NK-92 (cell line): Measurements from ENCODE around the gene DDTL.
"Not testable (repeated sequence)": the region's sequence is repeated elsewhere in the genome, so short reads cannot be mapped to it uniquely, and the experiment has no call there.

ENCODE experiments used
- DNase-seq: peaks from one replicate; lab custom pipeline; 2025; ENCODE audit not compliant: unreplicated experiment; lab: John Stamatoyannopoulos, UW

Gene DDTL

DNA sequence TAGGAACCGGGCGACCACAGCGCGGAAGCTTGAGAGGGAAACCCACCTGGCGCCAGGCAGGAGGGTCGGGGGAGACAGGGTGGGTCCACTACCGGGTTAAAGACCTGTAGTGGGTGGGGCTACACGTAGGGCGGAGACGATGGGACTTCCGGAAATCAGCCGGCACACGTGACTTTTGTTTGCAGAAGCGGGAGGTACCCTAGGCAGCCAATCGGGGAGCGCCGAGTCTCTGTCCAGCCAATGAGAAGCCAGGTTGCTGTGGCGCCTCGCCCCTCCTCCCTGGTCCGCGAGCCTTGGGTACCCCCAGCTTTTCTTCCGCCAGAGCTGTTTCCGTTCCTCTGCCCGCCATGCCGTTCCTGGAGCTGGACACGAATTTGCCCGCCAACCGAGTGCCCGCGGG, at the start of gene DDTL:
DDTL (plus strand) TSS at position 321 of the 400 bp plus-strand sequence; CDS start at position 348, 27 bp downstream.
- not testable (repeated sequence) for DNase-seq

DNA sequence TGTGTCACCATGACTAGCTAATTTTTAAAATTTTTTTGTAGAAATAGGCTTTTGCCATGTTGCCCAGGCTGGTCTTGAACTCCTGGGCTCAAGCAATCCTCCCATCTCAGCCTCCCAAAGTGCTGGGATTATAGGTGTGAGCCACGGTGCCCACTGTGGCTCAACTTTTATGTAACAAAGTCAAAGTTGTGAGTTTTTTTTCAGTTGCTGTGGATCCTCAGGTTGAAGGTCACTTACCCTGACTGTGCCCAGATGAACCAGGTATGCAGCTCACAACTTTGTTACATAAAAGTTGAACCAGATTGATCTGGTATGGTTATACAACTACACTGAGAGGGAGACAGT, 46.4 kb upstream of the DDTL start:
- DNase-seq, result not testable (repeated sequence)

DNA sequence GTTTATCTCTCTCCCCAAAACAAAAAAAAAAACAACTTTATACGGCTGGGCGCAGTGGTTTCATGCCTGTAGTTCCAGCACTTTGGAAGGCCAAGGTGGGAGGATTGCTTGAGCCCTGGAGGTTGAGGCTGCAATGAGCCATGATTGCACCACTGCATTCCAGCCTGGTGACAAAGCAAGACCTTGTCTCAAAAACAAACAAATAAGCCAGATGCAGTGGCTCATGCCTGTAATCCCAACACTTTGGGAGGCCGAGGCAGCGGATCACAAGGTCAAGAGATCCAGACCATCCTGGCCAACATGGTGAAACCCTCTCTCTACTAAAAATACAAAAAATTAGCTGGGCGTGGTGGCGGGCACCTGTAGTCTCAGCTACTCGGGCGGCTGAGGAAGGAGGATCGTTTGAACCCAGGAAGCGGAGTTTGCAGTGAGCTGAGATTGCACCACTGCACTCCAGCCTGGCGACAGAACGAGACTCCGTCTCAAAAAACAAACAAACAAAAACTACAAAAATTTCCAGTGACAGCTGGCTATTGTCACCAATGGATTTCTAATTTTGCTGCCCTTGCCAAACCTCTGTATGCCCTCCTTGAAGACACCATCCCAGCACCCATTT, 45.0 kb upstream of the DDTL start:
- not testable (repeated sequence) for DNase-seq

DNA sequence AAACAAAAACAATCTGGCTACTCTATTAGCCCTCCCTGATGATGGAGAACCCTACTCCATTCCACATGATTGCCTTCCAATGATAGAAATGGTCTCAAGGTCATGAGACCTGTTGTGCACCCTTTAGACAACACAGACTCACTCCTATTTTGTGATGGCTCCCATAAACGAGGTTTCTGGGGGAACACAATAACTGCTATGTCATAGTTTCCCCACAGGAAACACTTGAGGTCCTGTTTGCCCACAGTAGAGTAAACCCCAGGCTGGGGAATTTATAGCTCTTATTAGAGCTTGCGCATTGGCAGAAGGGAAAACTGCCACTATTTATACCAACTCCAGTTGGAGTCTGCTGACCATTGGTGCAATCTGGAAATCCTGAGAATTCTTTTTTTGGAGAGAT, 43.8 kb upstream of the DDTL start:
- DNase-seq, result no peak

DNA sequence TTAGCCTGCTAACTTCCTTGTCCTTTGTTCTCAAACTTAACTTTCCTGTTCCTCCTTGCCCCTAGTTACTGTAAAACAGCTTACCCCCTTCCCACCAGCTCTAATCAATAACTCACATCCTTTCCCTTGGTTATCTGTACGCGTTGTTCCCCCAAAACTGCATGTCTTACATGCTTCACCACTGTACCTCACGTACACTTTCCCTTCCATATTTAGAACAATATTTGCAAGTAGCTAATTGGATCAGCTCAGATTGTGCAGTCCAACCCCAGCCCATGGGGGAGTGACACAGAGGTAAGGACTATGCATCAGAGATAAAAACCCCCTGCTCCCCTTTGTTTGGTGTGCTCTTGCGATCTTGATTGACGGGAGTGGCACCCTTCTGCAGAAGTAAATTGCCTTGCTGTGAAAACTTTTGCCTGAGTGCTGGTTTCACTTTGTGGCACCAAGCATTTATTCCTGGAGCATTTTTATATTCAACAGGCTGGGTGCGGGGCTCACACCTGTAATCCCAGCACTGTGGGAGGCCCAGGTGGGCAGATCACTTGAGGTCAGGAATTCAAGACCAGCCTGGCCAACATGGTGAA, 41.6 kb upstream of the DDTL start:
- DNase-seq, result no peak

DNA sequence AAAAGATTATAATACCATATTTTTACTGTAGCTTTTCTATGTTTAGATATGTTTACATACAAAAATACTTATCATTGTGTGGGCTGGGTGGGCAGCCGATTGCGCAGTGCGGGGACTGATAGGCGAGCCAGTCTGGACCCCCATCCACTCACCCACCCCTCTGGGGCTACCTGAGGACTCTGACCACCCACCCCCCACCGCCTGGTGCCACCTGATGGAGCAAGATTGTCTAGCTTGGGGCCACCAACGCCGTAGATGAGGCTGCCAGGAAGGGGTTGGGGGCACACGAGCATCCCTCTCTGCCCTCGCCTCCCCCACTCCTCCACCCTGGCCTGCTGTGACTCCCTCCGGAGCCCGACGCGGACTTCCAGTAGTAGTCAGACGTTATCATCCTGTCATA, 40.1 kb upstream of the DDTL start:
- no peak for DNase-seq

DNA sequence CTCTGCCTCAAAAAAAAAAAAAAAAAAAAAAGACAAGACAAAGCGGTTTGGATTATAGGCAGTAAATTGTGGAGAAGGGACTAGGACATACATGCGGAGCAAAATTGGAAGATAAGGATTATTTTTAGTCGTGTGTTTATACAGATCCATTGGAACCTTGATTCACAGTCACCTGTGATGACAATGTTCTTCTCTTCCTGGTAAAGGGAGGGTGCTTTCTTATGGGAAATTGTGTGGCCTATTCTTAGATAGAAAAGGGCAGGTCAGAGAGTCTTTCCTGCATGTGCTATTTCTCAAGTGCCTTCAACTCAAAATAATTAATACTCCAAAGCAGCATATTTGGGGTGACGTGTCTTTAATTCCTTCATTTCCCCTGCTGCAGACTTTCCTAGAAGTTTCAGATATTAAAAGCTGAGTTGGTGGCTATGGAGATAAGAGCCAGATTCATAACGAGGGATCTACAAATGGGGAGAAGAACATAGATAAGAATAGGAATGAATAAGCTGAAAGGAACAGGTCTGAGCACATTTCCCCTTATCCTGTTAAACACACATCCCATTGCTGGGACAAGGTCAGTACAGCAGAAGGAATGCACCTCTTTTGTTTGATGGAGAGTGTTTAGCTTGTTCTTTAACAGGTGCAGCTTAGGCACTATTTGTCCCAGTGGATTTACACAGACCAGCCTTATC, 28.2 kb upstream of the DDTL start:
- no peak for DNase-seq

DNA sequence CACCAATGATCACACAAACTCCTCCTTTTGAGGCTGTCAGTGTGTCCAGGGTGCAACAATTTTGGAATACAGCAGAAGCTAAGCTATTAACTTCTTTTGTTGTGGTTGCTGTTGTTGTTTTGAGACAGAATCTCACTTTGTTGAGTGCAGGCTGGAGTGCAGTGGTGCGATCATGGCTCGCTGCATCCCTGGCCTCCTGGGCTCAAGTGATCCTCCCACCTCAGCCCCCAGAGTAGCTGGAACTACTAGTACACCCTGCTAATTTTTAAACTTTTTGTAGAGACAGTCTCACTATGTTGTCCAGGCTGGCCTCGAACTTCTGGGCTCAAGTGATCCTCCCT, 27.7 kb upstream of the DDTL start:
- no peak for DNase-seq

DNA sequence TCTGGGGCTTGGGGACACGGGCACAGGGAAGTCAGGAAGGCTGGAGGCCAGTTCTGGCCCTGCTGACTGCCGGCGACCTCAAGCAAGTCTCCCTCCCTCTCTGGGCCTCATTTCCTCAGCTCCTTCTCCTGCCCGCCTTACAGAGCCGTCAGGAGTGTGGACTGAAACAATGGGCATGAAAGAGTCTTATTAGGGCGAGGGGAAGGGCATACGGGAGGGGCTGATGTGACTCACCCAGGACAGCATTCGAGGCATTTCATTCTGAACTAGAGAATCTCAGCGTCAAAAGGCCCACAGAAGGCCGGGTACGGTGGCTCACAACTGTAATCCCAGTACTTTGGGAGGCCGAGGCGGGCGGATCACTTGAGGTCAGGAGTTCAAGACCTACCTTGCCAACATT, 26.5 kb upstream of the DDTL start:
- not testable (repeated sequence) for DNase-seq

DNA sequence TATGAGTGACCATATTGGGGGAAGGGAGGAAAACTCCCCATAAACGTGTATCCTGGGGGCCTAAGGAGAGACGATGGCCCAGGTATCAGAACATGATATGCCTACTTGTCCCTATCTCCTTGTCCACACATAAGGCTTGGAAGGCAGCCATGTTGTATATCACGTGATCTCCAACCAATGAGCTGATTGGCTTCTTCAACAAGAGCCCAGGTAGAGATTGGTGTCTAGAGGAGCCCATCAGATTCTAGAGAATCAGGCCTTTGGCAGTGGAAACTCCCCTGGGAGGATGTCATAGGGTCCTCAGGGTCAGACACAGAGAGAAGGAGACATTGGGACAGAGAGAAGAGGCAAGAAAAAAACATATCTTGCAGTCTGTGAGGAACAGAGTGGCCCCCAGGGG, 19.3 kb upstream of the DDTL start:
- not testable (repeated sequence) for DNase-seq

DNA sequence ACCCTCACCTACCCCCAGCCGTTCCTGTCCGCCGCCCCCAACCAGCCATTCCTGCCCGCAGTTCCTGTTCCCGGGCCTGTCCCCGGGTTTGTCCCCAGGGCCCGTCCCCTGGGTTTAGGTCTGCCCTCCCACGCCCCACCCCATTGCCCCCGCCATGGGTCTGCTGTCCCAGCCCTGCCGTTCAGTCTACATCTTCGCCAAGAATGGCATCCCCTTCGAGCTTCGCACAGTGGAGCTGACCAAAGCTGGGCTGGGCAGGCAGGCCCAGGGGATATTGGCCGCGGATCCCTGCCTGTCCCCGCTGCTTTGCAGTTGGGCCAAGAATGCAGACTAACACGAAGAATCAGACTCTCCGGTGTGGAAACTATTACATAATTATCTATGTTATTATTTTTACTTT, 16.9 kb upstream of the DDTL start:
- DNase-seq, result not testable (repeated sequence)

DNA sequence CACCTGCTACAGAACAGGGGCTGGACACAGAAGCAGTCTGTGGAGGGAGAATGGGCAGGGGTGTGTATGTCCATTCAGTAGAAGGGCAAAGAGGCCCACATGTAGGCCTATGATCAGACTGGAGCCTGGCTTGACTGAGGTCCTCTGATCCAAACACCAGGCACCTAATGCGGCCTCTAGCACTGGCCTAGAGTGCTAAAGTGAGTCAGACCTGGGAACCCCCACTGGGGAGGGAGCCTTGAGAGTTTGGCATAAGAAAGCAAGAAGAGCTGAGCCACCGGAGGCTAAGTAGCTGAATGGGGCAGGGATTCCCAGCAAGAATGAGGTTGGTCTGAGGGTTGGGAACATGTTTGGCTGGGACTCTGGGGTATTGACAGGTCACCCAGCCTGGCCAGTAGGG, 15.3 kb upstream of the DDTL start:
- DNase-seq, result not testable (repeated sequence)

DNA sequence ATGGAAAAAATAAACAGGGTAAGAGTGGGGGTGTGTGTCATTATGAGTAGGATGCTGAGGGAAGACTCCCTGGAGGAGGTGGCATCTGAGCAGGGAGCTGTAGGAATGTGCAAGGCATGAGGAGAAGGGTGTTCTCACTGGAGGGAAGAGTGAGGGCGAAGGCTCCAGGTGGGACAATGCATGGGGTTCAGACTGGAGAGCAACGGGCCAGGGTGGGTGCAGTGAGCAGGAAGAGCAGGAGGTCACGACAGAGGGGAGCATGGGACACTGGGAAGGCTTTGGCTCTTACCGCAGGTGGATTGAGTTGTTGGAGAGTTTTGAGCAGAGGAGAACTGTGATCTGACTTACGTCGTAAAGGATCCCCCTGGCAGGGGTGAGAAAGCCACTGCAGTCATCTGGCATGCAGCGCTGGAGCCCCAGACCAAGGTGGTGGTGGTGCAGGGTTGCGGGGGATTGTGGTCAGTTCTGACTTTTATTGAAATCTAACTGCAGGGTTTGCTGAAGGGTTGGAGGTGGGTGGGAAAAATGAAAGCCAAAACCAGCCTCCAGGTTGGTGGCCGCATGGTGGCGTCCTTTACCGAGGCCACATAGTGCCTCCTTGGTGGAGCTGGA, 13.8 kb upstream of the DDTL start:
- DNase-seq, result not testable (repeated sequence)

DNA sequence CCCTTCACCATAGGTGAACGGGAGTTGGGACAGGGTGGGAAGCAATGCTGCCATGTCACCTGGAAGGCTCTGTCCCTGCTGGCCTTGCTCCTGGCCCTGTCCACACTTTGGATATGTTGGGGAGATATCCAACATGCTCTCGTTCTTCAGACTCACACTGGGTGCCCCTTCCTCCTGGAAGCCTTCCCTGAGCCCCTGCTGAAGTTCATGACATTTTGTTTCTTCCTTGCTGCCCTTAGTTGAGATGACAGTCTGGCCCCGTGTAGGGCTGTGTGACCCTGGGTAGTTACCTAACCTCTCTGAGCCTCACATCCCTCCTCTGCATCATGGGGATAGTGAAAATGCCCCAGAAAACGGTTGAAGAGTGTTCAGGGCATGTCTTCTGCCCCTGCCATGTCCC, 13.2 kb upstream of the DDTL start:
- not testable (repeated sequence) for DNase-seq

DNA sequence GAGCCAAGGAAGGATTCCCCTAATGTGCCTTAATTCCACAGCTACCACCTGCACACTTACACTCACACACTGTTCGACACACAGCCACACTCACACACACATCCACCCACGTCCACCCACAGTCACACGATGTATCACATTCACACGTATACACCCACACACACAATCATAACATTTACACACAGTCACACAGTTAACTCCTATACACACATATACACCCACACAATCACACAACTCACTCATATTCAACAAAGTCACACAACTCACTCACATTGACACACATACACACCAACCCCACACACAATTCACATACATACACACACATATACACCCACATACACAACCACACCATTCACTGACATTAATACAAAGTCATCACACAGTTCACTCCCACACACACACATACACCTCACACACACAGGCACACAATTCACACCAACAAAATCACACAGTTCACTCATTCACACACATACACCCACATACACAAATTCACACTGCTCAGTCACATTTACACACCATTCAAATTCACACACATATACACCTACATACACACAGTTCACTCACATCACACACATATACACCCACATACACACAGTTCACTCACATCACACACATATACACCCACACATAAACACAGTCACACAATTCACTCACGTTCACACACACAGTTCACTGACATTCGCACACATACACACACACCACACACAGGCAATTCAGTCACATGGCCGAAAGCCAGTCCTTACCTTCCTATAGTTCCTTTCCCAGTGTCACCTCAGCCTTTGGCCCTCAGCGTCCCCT, 12.3 kb upstream of the DDTL start:
- DNase-seq, result not testable (repeated sequence)

DNA sequence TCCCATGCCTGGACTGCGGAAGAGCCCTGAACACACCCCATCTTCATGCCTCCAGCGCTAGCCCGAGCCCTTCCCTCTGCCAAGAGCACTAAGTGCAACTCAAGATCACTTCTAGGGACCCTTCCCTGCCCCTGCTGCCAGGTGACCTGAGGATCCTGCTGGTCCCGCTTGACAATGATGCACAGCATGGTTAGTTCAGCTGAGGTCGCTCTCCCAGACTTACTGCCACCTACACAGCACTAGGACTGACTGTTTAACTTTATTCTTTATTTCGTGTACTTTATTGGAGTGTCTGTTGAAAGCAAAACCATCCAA, 11.7 kb upstream of the DDTL start:
- DNase-seq, result not testable (repeated sequence)

DNA sequence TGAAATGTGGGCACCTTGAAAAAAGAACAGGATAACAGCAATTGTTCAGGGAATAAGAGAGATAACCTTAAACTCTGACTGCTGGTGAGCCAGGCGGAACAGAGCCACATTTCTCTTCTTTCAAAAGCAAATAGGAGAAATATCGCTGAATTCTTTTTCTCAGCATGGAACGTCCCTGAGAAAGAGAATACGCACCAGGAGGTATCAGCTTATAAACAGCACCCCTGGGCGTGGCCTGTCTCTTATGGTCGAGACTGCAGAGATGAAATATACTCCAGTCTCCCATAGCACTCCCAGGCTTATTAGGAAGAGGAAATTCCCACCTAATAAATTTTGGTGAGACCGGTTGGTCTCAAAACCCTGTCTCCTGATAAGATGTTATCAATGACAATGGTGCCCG, 10.8 kb upstream of the DDTL start:
- not testable (repeated sequence) for DNase-seq

DNA sequence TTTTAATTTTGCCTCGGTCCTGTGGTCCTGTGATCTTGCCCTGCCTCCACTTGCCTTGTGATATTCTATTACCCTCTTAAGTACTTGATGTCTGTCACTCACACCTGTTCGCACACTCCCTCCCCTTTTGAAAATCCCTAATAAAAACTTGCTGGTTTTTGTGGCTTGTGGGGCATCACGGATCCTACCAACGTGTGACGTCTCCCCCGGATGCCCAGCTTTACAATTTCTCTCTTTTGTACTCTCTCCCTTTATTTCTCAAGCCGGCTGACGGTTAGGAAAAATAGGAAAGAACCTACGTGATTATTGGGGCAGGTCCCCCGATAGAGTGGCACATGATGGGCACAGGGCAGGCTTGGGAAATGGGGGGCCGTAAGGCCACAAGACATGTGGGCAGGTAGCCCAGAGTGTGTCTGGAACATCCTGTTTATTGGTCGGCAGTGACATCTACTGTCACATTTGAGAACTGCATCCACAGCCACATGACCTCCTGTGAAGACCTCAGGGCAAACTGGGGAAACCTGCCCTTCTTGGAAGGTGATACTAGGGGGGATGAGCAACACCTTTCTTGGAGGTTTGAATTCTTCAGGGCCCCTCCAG, 10.3 kb upstream of the DDTL start:
- DNase-seq, result not testable (repeated sequence)

DNA sequence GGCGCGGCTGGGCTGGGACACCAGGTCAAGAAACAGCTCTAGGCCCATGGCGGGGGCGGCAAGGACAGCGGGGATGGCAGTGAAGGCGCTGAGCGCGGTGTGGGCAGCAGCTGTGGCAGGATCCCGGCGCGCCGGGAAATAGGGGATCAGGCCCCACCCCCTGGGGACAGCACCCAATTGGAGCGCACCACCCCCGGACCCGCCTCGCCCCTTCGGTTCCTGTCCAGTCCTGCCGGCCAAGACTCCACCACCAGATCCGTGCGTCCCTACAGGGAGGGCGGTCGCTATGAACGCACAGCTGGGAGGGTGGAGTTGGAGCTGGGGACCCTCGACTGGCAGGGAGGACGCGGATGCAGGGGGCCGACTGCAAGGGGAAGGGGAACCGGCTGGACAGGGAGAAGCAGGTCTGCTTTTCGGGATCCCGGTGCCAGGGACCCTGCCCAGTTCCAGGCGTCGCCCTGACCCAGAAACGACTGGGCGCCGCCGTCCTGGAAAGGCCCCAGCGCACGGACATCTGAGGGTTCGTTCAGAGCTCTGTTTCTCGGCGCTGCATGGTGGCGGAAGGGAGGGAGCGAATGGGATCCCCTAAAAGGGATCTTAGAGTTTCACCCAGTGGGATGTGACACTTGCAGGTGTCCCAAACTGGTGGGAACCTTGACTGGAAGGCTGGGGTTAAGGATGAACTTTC, 5.5 kb upstream of the DDTL start, which contains the start of gene GSTT2B:
GSTT2B (minus strand) TSS at position 112 of the 688 bp plus-strand sequence; CDS start at position 48, 64 bp downstream.
- DNase-seq, result not testable (repeated sequence)

DNA sequence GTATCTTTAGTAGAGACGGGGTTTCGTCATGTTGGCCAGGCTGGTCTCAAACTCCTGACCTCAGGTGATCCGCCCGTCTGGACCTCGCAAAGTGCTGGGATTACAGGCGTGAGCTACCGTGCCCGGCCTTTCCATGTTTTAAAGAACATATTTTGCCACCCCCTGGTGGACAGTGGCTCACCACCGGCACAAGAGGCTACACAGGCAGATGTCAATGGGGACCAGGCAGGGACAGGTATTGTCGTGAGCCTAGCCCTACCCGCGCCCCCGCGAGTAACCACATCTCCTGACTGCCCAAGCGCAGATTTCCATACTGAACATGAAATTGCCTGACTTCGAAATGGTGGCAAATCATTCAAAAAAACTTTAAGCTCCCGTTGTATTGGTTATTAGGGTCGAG, 594 bp upstream of the DDTL start:
- not testable (repeated sequence) for DNase-seq
